HG03442 (cell line): ENCODE measurements around the gene TCAP.

ENCODE experiments used
- ATAC-seq: cut with Tn5 transposase; IDR thresholded peaks from one replicate; pipeline ENCODE4 v1.9.1; 2021; ENCODE audit warnings: mild to moderate bottlenecking, moderate library complexity; ENCODE audit not compliant: unreplicated experiment

Gene TCAP

DNA sequence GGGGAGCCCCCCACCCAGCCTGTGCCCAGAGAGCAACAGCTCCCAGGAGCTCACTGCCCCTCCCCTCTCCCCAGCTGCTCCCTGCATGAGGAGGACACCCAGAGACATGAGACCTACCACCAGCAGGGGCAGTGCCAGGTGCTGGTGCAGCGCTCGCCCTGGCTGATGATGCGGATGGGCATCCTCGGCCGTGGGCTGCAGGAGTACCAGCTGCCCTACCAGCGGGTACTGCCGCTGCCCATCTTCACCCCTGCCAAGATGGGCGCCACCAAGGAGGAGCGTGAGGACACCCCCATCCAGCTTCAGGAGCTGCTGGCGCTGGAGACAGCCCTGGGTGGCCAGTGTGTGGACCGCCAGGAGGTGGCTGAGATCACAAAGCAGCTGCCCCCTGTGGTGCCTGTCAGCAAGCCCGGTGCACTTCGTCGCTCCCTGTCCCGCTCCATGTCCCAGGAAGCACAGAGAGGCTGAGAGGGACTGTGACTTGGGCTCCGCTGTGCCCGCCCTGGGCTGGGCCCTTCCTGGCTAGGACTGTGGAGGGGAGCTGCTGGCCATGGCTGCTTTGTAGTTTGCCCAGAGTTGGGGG, 584 bp downstream of the TCAP start:
- ATAC-seq = no peak

DNA sequence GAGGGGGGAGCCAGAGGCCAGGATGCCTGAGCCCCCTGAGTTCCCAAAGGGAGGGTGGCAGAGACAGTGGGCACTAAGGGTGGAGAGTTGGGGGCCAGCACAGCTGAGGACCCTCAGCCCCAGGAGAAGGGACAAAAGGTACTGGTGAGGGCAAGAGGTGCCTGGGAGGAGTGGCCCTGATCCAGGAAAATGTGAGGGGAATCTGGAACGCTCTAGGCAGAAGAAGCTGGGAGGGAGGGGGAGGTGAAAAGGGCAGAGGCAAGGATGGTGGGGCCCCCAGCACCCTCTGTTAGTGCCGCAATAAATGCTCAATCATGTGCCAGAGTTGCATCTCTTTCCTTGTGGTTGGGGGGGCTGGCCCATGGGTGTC, 1.1 kb downstream of the TCAP start:
- no peak for ATAC-seq

DNA sequence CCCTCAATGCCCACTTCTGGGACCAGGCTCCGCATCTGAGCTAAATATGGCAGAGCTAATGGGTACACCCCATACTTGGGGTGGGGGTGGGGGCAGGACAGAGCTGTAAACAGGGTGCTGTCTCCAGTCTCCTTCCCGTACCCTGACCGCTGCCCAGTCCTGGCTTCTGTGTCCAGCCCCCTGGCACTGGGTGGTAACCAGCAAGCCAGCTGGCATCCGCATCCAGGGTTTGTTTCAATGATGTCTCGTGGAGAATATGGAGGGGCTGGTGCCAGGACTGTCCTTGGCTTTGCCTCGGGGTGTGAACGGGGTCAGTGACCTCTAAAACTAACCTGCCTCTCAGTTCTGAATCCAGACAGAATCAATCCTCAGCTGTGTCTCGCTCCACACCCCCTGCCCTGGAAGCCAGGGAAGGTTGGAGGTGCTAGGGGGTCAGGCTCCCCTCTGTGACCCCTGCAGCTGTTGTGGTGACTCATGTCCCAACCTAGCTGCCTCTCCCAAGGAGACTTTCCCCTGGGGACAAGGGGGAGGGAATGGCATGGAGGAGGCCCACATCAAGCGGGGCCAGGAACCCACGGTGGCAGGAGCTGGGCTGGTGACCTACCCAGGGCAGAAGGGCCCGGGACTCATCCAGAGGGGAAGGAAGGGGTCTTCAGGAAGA, 1.6 kb downstream of the TCAP start:
- ATAC-seq = no peak

DNA sequence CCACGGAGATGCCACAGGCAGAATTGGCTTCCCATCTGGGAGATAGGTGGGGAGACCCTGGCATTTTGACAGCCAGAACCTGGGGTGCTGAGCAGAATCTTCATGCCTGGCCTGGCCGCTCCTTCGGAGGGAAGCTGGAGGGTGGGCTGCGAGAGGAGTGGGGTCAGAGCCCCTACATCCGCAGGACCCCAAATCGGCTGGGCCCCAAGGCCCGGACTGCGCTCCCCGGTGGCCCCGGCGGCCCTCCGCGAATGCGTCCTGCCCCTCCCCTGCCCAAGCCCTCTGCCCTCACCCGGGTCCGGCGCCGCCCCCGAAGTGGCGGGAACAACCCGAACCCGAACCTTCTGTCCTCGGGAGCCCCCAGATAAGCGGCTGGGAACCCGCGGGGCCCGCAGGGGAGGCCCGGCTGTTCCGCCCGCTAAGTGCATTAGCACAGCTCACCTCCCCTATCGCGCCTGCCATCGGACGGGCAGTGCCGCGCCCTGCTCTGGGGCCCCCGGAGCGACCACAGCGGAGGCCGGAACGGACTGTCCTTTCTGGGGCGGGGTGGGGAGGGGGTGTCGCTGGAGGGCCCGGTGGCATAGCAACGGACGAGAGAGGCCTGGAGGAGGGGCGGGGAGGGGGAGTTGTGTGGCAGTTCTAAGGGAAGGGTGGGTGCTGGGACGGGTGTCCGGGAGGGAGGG, 2.3 kb downstream of the TCAP start:
- ATAC-seq = no peak

DNA sequence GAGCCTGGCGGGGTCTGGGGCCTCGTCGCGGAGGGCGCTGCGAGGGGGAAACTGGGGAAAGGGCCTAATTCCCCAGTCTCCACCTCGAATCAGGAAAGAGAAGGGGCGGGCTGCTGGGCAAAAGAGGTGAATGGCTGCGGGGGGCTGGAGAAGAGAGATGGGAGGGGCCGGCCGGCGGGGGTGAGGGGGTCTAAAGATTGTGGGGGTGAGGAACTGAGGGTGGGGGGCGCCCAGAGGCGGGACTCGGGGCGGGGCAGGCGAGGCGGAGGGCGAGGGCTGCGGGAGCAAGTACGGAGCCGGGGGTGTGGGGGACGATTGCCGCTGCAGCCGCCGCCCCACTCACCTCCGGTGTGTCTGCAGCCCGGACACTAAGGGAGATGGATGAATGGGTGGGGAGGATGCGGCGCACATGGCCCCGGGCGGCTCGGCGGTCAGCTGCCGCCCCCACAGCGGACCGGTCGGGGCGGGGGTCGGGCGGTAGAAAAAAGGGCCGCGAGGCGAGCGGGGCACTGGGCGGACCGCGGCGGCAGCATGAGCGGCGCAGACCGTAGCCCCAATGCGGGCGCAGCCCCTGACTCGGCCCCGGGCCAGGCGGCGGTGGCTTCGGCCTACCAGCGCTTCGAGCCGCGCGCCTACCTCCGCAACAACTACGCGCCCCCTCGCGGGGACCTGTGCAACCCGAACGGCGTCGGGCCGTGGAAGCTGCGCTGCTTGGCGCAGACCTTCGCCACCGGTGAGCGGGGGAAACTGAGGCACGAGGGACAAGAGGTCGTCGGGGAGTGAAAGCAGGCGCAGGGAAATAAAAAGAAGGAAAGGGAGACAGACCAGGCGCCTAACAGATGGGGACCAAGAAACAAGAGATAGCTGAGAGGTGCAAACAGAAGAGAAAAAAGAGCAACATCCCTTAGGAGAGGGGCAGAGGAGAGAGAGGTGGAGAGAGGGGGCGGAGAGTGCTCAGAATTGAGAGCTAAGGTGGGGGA, 3.1 kb downstream of the TCAP start, which contains the start of gene PNMT:
Gene PNMT (plus strand): TSS at position 509 of the 980 bp plus-strand sequence. CDS start 23 bp downstream, at position 532.
- ATAC-seq = no peak

DNA sequence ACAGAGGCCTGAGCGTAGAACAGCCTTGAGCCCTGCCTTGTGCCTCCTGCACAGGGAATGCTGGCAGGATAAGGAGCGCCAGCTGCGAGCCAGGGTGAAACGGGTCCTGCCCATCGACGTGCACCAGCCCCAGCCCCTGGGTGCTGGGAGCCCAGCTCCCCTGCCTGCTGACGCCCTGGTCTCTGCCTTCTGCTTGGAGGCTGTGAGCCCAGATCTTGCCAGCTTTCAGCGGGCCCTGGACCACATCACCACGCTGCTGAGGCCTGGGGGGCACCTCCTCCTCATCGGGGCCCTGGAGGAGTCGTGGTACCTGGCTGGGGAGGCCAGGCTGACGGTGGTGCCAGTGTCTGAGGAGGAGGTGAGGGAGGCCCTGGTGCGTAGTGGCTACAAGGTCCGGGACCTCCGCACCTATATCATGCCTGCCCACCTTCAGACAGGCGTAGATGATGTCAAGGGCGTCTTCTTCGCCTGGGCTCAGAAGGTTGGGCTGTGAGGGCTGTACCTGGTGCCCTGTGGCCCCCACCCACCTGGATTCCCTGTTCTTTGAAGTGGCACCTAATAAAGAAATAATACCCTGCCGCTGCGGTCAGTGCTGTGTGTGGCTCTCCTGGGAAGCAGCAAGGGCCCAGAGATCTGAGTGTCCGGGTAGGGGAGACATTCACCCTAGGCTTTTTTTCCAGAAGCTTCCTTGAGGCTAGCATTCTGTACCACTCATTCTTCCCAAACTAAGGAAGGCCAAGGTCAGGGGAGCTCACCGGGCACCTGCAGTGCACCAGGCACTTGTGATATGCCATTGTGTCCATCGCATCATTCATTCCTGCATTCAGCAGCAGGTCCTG, 5.0 kb downstream of the TCAP start:
- no peak for ATAC-seq

DNA sequence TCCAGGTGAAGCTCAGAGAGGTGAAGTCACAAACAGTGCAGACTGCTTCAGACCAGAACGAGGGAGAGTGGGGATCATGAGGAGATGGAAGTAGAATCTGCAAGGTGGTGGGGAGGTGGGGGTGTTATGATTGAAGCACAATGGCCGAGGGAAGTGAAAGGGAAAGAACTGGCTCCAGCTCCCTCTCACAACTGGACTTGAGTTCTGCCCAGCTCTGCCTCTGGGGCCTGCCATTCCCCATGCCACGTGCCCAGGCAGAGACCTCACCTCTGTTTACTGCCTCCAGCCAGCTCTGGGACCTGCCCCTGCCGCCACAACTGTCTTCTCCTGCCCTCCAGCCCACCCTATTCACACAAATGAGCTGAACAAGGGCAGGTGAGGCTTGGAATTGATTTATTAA, 5.6 kb downstream of the TCAP start:
- ATAC-seq = no peak

DNA sequence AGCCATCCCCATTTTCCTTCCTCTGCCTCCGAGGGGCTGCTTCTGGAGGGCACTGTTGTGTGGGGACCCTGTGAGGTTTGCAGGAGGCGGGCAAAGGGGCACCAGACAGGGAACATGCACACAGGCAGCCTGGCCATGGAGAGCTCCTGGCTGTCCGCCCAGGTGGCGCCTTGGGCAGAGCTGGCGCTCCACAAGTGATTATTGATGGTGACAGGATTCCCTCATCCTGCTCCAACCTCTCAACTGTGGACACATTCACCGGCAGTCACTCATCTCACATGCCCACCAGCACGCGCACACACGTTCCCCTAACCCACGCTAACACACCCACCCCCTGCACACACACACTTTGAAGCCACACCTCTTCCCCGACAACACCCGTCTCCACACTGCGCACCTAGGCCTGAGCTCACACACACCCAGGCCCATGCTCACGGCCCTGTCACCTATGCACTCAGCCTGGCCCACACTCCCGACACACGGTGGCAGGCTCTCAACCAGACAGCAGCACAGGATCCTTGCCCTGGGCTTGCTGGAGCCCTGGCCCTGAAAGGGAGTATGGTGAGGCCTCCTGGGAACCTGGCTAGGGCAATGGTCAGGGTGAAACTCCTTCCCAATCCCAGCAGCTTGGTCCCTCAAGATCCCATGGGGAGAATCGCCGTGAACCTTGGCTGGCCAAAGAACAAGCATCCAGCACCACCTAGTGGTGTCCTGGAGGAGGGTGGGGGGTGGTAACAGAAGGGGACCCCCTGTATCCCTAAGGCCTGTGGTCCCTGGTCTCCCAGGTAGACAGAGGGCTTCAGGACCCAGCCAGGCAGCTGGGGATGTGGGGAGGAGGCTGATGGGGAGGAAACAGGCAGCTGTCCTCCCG, 6.7 kb downstream of the TCAP start:
- no peak for ATAC-seq

DNA sequence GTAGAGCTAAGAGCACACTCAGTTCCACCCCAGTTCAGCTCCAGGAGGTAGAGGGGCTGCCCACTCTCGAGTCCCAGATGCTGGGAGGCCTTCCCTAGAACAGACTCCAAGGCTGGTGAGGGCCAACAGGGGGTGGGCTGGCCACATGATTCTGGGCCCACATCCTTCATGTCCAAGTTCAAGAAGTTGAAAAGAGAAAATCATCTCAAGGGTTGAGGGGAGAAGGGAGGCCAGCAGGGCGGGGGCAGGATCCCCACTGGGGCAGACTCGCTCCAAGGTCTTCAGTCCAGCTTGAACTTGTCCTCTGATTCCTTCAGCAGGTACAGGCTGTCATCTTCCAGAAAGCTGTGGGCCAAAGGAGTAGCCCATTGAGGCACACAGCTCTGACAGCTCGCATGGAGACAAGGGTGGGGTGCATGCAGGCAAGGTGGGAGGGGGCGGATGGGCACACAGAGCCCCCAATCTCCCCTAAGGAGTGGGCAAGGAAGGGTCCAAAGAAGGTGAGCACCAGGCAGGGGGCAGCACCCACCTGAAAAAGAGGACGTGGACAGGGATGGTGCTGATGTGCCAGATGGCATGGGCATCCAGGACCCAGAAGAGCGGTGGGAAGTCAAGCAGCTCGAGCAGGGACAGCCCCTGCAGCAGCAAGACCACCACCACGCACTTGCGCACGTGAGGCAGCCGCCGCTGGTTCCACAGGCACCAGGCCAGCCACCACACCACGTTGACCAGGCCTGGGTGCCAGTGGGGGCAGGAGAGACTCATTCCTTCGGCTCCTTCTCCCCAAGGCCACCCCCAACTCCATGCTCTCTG, 7.6 kb downstream of the TCAP start:
- no peak for ATAC-seq

DNA sequence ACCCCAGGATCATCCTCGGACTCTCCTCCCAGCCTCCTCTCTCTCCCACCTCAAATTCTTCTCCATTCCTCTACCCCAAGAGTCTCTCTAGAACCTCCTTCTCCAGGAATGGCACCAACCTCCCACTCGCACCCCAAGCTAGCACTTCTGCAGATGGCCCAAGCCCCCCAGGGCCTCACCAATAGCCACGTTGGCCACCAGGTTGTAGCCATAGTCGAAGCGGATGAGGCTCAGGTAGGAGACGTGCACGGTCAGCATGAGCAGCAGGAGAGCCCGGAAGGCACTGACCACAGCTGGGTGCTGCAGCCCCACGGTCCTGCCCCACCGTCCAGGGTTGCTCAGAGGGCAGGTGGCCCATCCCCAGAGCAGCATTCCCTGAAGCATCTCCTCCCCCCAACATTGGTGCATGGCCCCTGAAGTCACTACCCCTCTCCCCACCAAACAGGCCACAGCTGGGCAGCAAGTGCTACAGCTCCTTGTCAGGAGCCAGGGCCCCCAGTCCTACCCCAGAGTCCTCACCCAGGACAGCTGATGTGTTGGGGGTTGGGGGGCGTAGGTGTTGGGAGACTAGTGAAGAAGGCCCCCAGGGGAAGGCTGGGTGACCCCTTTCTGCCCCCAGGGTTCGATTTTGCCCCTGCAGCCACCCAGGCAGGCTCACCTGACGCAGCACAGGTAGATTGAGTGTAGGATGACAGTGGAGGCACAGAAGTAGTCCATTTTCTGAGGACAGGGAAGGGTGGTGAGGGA, 8.4 kb downstream of the TCAP start:
- no peak for ATAC-seq

DNA sequence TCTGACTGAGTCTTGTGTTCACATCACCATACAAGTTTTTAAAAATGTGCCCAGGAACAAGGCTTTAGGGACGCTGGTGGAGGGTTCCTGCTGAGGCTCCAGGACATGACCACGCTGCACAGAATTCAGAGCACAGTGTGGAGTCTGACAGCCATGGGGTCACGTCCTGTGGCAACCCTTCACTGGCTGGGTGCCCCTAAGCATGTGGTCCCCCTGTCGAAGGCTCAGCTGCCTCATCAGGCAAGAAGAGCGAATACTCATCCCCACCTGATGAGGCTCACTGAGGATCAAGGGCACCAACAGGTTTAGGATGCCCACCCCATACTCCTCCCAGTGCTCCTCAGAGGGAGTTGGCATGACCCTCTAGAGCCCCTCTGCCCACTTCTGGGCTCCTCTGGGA, 9.0 kb downstream of the TCAP start:
- ATAC-seq = no peak

DNA sequence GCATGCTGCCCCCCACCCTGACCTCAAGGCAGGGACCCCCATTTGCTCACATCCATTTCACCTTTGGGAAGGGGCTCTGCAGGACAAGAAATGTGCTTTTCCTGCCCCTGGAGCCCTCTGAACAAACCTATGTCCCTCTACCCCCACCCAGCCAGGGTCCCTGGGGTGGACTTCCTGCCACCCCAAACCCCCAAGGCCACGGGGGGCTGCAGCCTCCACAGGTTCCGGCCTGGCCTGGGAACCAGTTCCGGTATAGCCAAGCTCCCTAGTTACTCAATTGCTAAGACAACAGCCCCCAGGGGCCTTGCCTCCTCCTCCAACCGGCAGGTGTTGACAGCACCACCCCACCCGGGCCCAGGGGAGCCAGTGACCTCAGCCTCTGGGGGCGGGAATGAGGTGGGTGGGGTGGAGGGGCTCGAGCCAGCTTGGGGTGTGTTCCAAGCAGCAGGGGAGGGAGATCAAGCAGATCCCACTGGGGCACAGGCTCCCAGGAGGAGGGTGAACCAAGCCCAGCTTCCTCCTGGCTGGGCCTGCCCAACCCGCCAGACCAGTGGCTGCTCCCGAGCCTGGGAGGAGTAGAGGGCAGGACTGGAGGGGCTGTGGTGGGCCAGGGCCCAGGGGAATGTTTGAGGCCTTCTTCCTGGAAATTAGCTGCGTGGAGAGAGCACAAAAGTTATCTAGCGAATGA, 9.7 kb downstream of the TCAP start:
- no peak for ATAC-seq

DNA sequence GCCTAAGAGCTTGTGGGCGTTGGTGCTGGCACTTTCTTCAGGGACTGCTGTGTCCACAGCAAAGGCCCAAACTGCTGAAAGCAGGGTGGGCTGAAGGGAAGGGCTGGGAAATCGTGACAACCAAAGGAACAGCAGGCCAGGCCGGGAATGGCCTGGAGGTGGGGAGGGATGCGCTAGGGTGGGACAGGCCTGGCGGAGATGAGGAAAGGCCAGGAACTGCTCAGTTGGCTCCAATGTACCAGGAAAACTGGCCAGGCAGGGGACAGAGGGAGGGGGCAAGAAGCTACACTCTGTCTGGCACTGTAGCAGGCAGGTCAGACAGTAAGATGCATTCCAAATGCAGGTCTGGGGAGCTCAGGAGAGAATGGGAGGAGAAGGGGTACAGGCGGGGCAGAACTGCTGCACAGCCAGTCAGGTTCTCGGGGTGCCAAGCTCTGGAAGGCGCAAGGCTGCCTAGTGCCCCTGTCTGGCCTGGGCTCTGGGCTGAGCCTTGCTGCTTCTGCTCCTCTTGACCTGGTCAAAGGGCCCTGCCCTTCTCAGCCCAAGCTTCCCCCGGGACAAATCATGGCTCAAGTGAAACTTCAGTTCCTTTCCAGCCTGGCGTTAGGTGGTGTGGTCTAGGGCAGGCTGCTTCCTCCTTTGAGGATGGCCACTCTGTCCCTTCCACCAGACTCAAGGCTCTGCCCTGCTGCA, 10.4 kb downstream of the TCAP start:
- no peak for ATAC-seq

DNA sequence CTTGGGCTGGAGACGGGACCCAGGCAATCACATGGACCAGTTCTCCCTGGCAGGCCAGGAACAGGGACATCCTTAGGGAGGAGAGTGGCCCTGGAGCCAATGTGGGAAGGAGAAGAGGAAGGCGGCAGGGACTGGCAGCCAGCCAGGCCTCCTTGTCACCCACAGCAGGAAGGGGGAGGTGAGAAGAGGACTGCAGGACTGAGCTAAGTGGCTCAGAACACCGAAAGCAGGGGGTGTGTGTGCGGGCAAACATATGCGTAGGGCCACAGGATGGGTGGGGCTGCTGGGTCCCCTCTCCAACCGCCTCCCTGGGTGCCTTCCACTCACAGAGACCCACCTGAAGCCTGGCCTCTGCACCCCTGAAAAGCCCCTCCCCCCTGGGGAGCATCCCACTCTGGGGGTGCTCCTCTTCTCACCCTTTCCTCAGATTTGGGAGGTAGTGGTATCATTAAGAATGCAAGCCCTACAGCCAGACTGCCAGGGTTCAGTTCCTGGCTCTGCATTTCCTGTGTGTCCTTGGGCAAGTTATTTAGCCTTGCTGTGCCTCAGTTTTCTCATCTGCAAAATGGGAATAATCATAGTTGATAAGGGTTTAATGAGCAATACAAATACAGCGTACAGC, 11.2 kb downstream of the TCAP start:
- no peak for ATAC-seq

DNA sequence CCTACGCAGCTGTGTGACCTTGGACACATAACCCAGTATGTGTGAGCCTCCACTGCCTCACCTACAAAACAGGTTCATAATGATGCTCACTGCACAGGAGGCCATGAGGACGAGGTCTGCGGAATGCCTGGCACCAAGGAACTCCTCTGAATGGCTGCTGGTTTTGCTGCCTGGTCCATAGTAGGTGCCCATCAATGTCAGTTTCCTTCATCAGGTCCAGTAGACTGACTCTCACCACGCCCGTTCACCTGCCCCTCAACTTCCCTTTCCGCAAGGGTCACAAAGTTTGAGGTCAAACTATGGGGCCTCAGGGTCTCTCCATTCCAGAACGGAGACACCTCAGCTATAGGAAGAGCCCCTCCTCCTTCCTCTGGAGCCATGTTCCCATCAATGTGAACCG, 11.9 kb downstream of the TCAP start:
- no peak for ATAC-seq
